ENCODE measurements around the gene HS3ST2.

- TF ChIP-seq CTCF (IDR thresholded peaks at IDR 0.05) (no peak), POLR2A (IDR thresholded peaks at IDR 0.05) (no peak)
Observed at GRCh38 chr16:22782314-22782713, 31.6 kb upstream of the HS3ST2 start.

Data from stomach (tissue), 4 donors.